ENCODE results near the gene GIN1. TPM values are rescaled to one million over a fixed set of nuclear protein-coding genes. Genes with fewer than 3 reads are reported as not detected.
A peak's percentile ranks its signal among the peaks of the same experiment; 100 is the strongest.

The GIN1 gene
- total and polyA plus RNA-seq, 10 of the 15 experiments (the other 5 are each of a cell fraction or from before 2014, with no cell fraction given): 3.3 to 9.7 (median 6.8) TPM

GRCh38 chr5:103119765-103120606 lies at the start of gene GIN1, which contains the start of gene PPIP5K2 (continued):
- no peak for TF ChIP-seq ZNF217 (IDR thresholded peaks at IDR 0.05)
- peak; percentile 82 for TF ChIP-seq YY1 (IDR thresholded peaks at IDR 0.05; ENCODE audit: low read depth, low read length)
- 0 out of 2 replicates have a peak, but pooled peaks have one; percentile 10 for TF ChIP-seq RFX5 (IDR thresholded peaks at IDR 0.05; ENCODE audit: low read depth, low read length)
- TF ChIP-seq CHD4 (IDR thresholded peaks at IDR 0.05): no peak
- TF ChIP-seq NR2C2 (IDR thresholded peaks at IDR 0.05; ENCODE audit: borderline replicate concordance, control insufficient read depth, insufficient read length, low read depth): no peak
- peak; percentile 99 for TF ChIP-seq ZNF207 (IDR thresholded peaks at IDR 0.05; ENCODE audit: borderline replicate concordance)
- TF ChIP-seq ZBTB33 (IDR thresholded peaks at IDR 0.05): 0 out of 2 replicates have a peak, but pooled peaks have one; percentile 64
- peak; percentile 34; the same call in 1 of the 2 replicates for TF ChIP-seq BACH1 (IDR thresholded peaks at IDR 0.05; ENCODE audit: borderline replicate concordance)
- peak; percentile 88 for TF ChIP-seq PML (IDR thresholded peaks at IDR 0.05; ENCODE audit: low read length)
- TF ChIP-seq, protein P1, sequence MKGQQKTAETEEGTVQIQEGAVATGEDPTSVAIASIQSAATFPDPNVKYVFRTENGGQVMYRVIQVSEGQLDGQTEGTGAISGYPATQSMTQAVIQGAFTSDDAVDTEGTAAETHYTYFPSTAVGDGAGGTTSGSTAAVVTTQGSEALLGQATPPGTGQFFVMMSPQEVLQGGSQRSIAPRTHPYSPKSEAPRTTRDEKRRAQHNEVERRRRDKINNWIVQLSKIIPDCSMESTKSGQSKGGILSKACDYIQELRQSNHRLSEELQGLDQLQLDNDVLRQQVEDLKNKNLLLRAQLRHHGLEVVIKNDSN (IDR thresholded peaks at IDR 0.05; ENCODE audit: borderline replicate concordance, extremely low read length, insufficient read depth, low read depth, low read length): no peak
- TF ChIP-seq, protein P2, sequence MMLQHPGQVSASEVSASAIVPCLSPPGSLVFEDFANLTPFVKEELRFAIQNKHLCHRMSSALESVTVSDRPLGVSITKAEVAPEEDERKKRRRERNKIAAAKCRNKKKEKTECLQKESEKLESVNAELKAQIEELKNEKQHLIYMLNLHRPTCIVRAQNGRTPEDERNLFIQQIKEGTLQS (IDR thresholded peaks at IDR 0.05; ENCODE audit: borderline replicate concordance, extremely low read depth, low read depth, low read length): no peak
- 0 out of 2 replicates have a peak, but pooled peaks have one; percentile 31 for TF ChIP-seq SMAD5 (IDR thresholded peaks at IDR 0.05; ENCODE audit: low read depth)
- TF ChIP-seq RELB (IDR thresholded peaks at IDR 0.05; ENCODE audit: low read depth): peak; percentile 85
- no peak for TF ChIP-seq NFXL1 (IDR thresholded peaks at IDR 0.05; ENCODE audit: borderline replicate concordance)
- peak; percentile 57 to 70; a peak in 3 of 4 replicates for TF ChIP-seq IKZF2 (IDR thresholded peaks at IDR 0.05)
- 0 out of 2 replicates have a peak, but pooled peaks have one; percentile 12 for TF ChIP-seq CHD1 (IDR thresholded peaks at IDR 0.05; ENCODE audit: low read depth, low read length)
- peak; percentile 67 for TF ChIP-seq MTA2 (IDR thresholded peaks at IDR 0.05; ENCODE audit: low read depth)
- TF ChIP-seq EZH2 (IDR thresholded peaks at IDR 0.05; ENCODE audit: borderline replicate concordance, control insufficient read depth, low read depth, low read length): no peak
- peak; percentile 62 for TF ChIP-seq TAF1 (IDR thresholded peaks at IDR 0.05; ENCODE audit: borderline replicate concordance, low read depth, low read length)
- no peak for TF ChIP-seq GATAD2B (conservative IDR thresholded peaks at IDR 0.05; ENCODE audit: low read depth)
- TF ChIP-seq USF2 (IDR thresholded peaks at IDR 0.05; ENCODE audit: borderline replicate concordance, low read depth, low read length): no peak; the same call in 1 of the 2 replicates
- peak; percentile 75 for TF ChIP-seq POLR2A (IDR thresholded peaks at IDR 0.05; ENCODE audit: low read depth, low read length)
